ENCODE data around the gene ERC2.

ERC2 gene

GRCh38 chr3:55480911-55481743, 987.1 kb downstream of the ERC2 start:
- H3K27ac ChIP-seq (ENCODE audit: low read depth in 2 of 2, low read length in 2 of 2): no peak overlapping the region

GRCh38 chr3:55477306-55478303, 990.7 kb downstream of the ERC2 start:
- H3K4me1 ChIP-seq (ENCODE audit: control insufficient read depth in 2 of 2, insufficient read depth in 2 of 2, low read length in 2 of 2): peaks cover 5 to 6% of the 10 kb centered on the region in 2 donors
- no peak overlapping the region for H3K27ac ChIP-seq (ENCODE audit: low read depth in 2 of 2, low read length in 2 of 2)
- H3K36me3 ChIP-seq (ENCODE audit: control insufficient read depth in 2 of 2, insufficient read depth in 2 of 2, low read length in 2 of 2): no peaks in the 10 kb centered on the region
- peaks cover 6 to 16% of the 10 kb centered on the region in 2 donors for H3K27me3 ChIP-seq (ENCODE audit: control insufficient read depth in 2 of 2, insufficient read depth in 2 of 2, low read length in 2 of 2)
- H3K9me3 ChIP-seq (ENCODE audit: control insufficient read depth in 2 of 2, low read length in 2 of 2): no peaks in the 10 kb centered on the region
- no peak overlapping the region for H3K4me3 ChIP-seq (ENCODE audit: low read length in 2 of 2)
- H3K9ac ChIP-seq (ENCODE audit: low read depth in 1 of 2, low read length in 2 of 2): no peak overlapping the region

More at GRCh38 chr3:55480911-55481743, 987.1 kb downstream of the ERC2 start:
- peak overlapping the region; percentile 54 to 56 for H3K4me3 ChIP-seq (ENCODE audit: low read length in 2 of 2)
- H3K27me3 ChIP-seq (ENCODE audit: control insufficient read depth in 2 of 2, insufficient read depth in 2 of 2, low read length in 2 of 2): peaks cover 20 to 41% of the 10 kb centered on the region in 2 donors
- H3K9ac ChIP-seq (ENCODE audit: low read depth in 1 of 2, low read length in 2 of 2): peak overlapping the region in 1 of 2 donors; percentile 17
- no peaks in the 10 kb centered on the region for H3K36me3 ChIP-seq (ENCODE audit: control insufficient read depth in 2 of 2, insufficient read depth in 2 of 2, low read length in 2 of 2)
- H3K4me1 ChIP-seq (ENCODE audit: control insufficient read depth in 2 of 2, insufficient read depth in 2 of 2, low read length in 2 of 2): peaks cover 9 to 12% of the 10 kb centered on the region in 2 donors
- H3K9me3 ChIP-seq (ENCODE audit: control insufficient read depth in 2 of 2, low read length in 2 of 2): no peaks in the 10 kb centered on the region

- no peaks in the 10 kb centered on the region for H3K36me3 ChIP-seq (ENCODE audit: control insufficient read depth in 2 of 2, insufficient read depth in 2 of 2, low read length in 2 of 2)
- H3K4me3 ChIP-seq (ENCODE audit: low read length in 2 of 2): no peak overlapping the region
- H3K9me3 ChIP-seq (ENCODE audit: control insufficient read depth in 2 of 2, low read length in 2 of 2): no peaks in the 10 kb centered on the region
- peaks cover 1 to 6% of the 10 kb centered on the region in 2 donors for H3K27me3 ChIP-seq (ENCODE audit: control insufficient read depth in 2 of 2, insufficient read depth in 2 of 2, low read length in 2 of 2)
- H3K9ac ChIP-seq (ENCODE audit: low read depth in 1 of 2, low read length in 2 of 2): no peak overlapping the region
- H3K4me1 ChIP-seq (ENCODE audit: control insufficient read depth in 2 of 2, insufficient read depth in 2 of 2, low read length in 2 of 2): peaks cover under 1% of the 10 kb centered on the region in 2 donors
- no peak overlapping the region for H3K27ac ChIP-seq (ENCODE audit: low read depth in 2 of 2, low read length in 2 of 2)
Observed at GRCh38 chr3:55476515-55476914, 991.8 kb downstream of the ERC2 start.

GRCh38 chr3:55474213-55474632, 994.0 kb downstream of the ERC2 start:
- H3K36me3 ChIP-seq (ENCODE audit: control insufficient read depth in 2 of 2, insufficient read depth in 2 of 2, low read length in 2 of 2): no peaks in the 10 kb centered on the region
- no peaks in the 10 kb centered on the region for H3K4me1 ChIP-seq (ENCODE audit: control insufficient read depth in 2 of 2, insufficient read depth in 2 of 2, low read length in 2 of 2)

GRCh38 chr3:55473788-55474187, 994.5 kb downstream of the ERC2 start:
- no peaks in the 10 kb centered on the region for H3K27me3 ChIP-seq (ENCODE audit: control insufficient read depth in 2 of 2, insufficient read depth in 2 of 2, low read length in 2 of 2)
- H3K9me3 ChIP-seq (ENCODE audit: control insufficient read depth in 2 of 2, low read length in 2 of 2): no peaks in the 10 kb centered on the region
- H3K27ac ChIP-seq (ENCODE audit: low read depth in 2 of 2, low read length in 2 of 2): no peak overlapping the region
- no peaks in the 10 kb centered on the region for H3K4me1 ChIP-seq (ENCODE audit: control insufficient read depth in 2 of 2, insufficient read depth in 2 of 2, low read length in 2 of 2)
- no peak overlapping the region for H3K4me3 ChIP-seq (ENCODE audit: low read length in 2 of 2)
- H3K9ac ChIP-seq (ENCODE audit: low read depth in 1 of 2, low read length in 2 of 2): no peak overlapping the region
- no peaks in the 10 kb centered on the region for H3K36me3 ChIP-seq (ENCODE audit: control insufficient read depth in 2 of 2, insufficient read depth in 2 of 2, low read length in 2 of 2)

More at GRCh38 chr3:55474213-55474632, 994.0 kb downstream of the ERC2 start:
- Histone ChIP-seq H3K27ac (ENCODE audit: low read depth in 2 of 2, low read length in 2 of 2) (no peak overlapping the region), H3K9me3 (ENCODE audit: control insufficient read depth in 2 of 2, low read length in 2 of 2) (no peaks in the 10 kb centered on the region), H3K4me3 (ENCODE audit: low read length in 2 of 2) (no peak overlapping the region), H3K27me3 (ENCODE audit: control insufficient read depth in 2 of 2, insufficient read depth in 2 of 2, low read length in 2 of 2) (no peaks in the 10 kb centered on the region), H3K9ac (ENCODE audit: low read depth in 1 of 2, low read length in 2 of 2) (no peak overlapping the region)

- Histone ChIP-seq H3K27ac (ENCODE audit: low read depth in 2 of 2, low read length in 2 of 2) (no peak overlapping the region), H3K4me3 (ENCODE audit: low read length in 2 of 2) (no peak overlapping the region), H3K9me3 (ENCODE audit: control insufficient read depth in 2 of 2, low read length in 2 of 2) (no peaks in the 10 kb centered on the region), H3K9ac (ENCODE audit: low read depth in 1 of 2, low read length in 2 of 2) (no peak overlapping the region), H3K36me3 (ENCODE audit: control insufficient read depth in 2 of 2, insufficient read depth in 2 of 2, low read length in 2 of 2) (no peaks in the 10 kb centered on the region), H3K27me3 (ENCODE audit: control insufficient read depth in 2 of 2, insufficient read depth in 2 of 2, low read length in 2 of 2) (no peaks in the 10 kb centered on the region), H3K4me1 (ENCODE audit: control insufficient read depth in 2 of 2, insufficient read depth in 2 of 2, low read length in 2 of 2) (no peaks in the 10 kb centered on the region)
Observed at GRCh38 chr3:55471522-55472280, 996.6 kb downstream of the ERC2 start.

- Histone ChIP-seq H3K36me3 (ENCODE audit: control insufficient read depth in 2 of 2, insufficient read depth in 2 of 2, low read length in 2 of 2) (no peaks in the 10 kb centered on the region), H3K4me3 (ENCODE audit: low read length in 2 of 2) (no peak overlapping the region), H3K27ac (ENCODE audit: low read depth in 2 of 2, low read length in 2 of 2) (no peak overlapping the region), H3K9me3 (ENCODE audit: control insufficient read depth in 2 of 2, low read length in 2 of 2) (no peaks in the 10 kb centered on the region), H3K9ac (ENCODE audit: low read depth in 1 of 2, low read length in 2 of 2) (no peak overlapping the region), H3K4me1 (ENCODE audit: control insufficient read depth in 2 of 2, insufficient read depth in 2 of 2, low read length in 2 of 2) (no peaks in the 10 kb centered on the region), H3K27me3 (ENCODE audit: control insufficient read depth in 2 of 2, insufficient read depth in 2 of 2, low read length in 2 of 2) (no peaks in the 10 kb centered on the region)
Observed at GRCh38 chr3:55471084-55471483, 997.2 kb downstream of the ERC2 start.

GRCh38 chr3:55469957-55470526, 998.2 kb downstream of the ERC2 start:
- H3K4me1 ChIP-seq (ENCODE audit: control insufficient read depth in 2 of 2, insufficient read depth in 2 of 2, low read length in 2 of 2): no peaks in the 10 kb centered on the region
- H3K9ac ChIP-seq (ENCODE audit: low read depth in 1 of 2, low read length in 2 of 2): no peak overlapping the region
- no peaks in the 10 kb centered on the region for H3K27me3 ChIP-seq (ENCODE audit: control insufficient read depth in 2 of 2, insufficient read depth in 2 of 2, low read length in 2 of 2)
- no peak overlapping the region for H3K27ac ChIP-seq (ENCODE audit: low read depth in 2 of 2, low read length in 2 of 2)
- H3K9me3 ChIP-seq (ENCODE audit: control insufficient read depth in 2 of 2, low read length in 2 of 2): no peaks in the 10 kb centered on the region
- no peak overlapping the region for H3K4me3 ChIP-seq (ENCODE audit: low read length in 2 of 2)
- H3K36me3 ChIP-seq (ENCODE audit: control insufficient read depth in 2 of 2, insufficient read depth in 2 of 2, low read length in 2 of 2): no peaks in the 10 kb centered on the region

- Histone ChIP-seq H3K4me1 (ENCODE audit: control insufficient read depth in 2 of 2, insufficient read depth in 2 of 2, low read length in 2 of 2) (no peaks in the 10 kb centered on the region), H3K27me3 (ENCODE audit: control insufficient read depth in 2 of 2, insufficient read depth in 2 of 2, low read length in 2 of 2) (no peaks in the 10 kb centered on the region), H3K27ac (ENCODE audit: low read depth in 2 of 2, low read length in 2 of 2) (no peak overlapping the region), H3K4me3 (ENCODE audit: low read length in 2 of 2) (no peak overlapping the region), H3K9ac (ENCODE audit: low read depth in 1 of 2, low read length in 2 of 2) (no peak overlapping the region), H3K9me3 (ENCODE audit: control insufficient read depth in 2 of 2, low read length in 2 of 2) (no peaks in the 10 kb centered on the region), H3K36me3 (ENCODE audit: control insufficient read depth in 2 of 2, insufficient read depth in 2 of 2, low read length in 2 of 2) (no peaks in the 10 kb centered on the region)
Observed at GRCh38 chr3:55468251-55468650, 1000.0 kb downstream of the ERC2 start.
